Amygdala (tissue), 56 donors: ENCODE results near the gene ZSWIM8.
"Not testable (repeated sequence)": the region's sequence is repeated elsewhere in the genome, so short reads cannot be mapped to it uniquely, and the experiment has no call there.

Source experiments
- DNase-seq, 56 donors: peaks; one replicate each; lab custom pipeline; 2025; lab: John Stamatoyannopoulos, UW

ZSWIM8 gene

DNA sequence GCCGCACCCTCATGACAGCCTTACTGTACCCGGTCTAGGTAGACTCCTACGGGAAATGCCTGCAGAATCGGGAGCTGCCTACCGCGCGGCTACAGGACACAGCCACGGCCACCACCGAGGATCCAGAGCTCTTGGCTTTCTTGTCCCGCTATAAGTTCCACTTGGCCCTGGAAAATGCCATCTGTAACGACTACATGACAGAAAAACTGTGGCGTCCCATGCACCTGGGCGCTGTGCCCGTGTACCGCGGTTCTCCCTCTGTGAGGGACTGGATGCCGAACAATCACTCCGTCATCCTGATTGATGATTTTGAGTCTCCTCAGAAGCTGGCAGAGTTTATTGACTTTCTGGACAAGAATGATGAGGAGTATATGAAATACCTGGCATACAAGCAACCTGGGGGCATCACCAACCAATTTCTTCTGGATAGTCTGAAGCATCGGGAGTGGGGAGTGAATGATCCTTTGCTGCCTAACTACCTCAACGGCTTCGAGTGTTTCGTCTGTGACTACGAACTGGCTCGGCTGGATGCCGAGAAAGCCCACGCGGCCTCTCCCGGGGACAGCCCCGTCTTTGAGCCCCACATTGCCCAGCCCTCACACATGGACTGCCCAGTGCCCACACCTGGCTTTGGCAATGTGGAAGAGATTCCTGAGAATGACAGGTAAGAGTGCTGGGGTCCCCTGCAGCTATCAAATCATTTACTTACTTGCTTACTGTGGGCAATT is 12.1 kb upstream of the ZSWIM8 start:
- DNase-seq: peak in 10 of 56 donors; percentile 7 to 54 (median 44)

- no peak for DNase-seq
Observed at GRCh38 chr10:73774637-73775036, 10.8 kb upstream of the ZSWIM8 start.

DNA sequence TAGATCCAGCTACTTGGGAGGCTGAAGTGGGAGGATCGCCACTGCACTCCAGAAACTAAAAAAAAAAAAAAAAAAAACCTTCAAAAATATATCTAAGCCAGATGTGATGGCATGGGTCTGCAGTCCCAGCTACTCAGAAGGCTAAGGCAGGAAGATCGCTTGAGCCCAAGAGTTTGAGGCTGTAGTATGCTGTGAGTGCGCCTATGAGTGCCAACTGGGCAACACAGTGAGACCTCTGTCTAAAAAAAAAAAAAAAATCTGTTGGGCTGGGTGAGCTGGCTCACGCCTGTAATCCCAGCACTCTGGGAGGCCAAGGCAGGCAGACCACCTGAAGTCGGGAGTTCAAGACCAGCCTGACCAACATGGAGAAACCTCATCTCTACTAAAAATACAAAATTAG is 6.4 kb upstream of the ZSWIM8 start:
- DNase-seq: no peak

DNA sequence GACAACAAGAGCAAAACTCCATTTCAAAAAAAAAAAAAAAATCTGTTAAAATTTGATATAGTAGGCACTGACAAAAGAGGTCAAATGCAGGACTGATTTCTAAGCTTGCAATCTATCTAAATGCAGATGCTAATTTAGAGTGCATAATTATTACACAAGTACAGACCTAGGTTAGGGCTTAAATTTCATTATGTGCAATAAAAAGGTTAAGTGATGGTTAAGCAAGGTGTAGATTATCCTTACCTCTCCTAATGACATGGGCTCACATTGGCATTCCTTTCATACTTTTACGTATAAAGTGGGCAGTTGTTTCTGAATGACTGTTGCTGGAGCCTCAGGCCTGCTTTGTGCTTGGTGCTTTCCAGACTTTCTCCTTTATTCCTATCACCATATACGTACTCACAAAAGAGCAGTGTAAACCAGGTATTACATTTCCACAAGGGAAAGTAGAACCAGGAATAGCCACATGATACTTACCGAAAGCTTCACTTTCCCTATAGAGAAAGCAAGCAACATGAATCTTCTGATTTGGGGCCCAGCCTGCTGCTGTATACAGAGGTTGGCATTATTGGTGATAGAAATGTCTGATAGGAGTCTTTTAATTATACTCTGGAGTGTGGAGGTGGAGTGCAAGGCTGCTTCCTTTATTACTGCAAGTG is 5.7 kb upstream of the ZSWIM8 start:
- no peak for DNase-seq

- DNase-seq: no peak
Observed at GRCh38 chr10:73780301-73780700, 5.1 kb upstream of the ZSWIM8 start.

DNA sequence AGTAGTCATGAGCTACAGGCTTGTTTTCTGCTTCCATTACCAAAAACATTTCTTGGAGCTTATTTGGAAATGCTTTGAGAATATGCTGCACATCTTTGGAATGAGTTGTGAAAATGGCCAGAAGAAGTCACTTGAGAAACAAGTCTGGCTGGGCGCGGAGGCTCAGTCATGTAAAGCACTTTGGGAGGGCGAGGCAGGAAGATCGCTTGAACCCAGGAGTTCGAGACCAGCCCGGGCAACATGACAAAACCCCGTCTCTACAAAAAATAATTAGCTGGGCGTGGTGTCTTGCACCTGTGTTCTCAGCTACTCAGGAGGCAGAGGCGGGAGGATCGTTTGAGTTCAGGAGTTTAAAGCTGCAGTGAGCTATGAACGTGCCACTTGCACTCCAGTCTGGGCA is 4.4 kb upstream of the ZSWIM8 start:
- no peak for DNase-seq

- DNase-seq: no peak
Observed at GRCh38 chr10:73781548-73781878, 3.9 kb upstream of the ZSWIM8 start.

DNA sequence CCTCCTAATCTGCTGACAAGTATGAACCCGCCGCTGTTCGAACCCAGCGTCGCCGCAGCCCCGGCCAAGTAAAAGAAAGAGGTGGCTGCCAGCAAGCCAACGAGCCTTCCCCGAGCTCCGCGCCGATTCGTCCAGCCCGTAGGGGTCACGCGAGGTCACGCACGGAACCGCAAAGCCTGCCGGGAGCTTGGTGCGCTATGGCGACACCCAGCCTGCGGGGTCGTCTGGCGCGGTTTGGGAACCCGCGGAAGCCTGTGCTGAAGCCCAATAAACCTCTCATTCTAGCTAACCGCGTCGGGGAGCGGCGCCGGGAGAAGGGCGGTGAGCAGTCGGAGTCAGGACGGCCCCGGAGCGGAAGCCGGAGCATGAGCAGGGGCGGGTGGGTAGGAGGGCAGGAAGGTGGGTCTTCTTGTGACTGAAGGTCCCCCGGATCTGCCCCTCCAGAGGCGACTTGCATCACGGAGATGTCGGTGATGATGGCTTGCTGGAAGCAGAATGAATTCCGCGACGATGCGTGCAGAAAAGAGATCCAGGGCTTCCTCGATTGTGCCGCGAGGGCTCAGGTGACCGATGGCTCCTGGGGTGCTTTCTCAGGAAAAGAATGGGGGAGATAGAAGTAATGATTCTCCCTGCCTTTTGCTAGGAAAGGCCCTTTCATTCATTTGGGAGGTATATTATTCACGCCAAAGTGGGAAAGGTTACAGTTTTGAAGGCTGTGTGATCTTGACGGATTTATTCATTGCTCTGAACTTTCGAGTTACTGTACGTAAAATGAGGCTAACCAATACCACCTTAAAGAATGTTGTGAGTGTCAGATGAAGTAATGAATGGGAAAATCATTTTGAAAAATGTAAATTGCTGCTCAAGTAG is 3.3 kb upstream of the ZSWIM8 start, which contains the start of gene CHCHD1:
CHCHD1 (plus strand) TSS at position 170 of the 870 bp plus-strand sequence; CDS start at position 198, 28 bp downstream.
- DNase-seq: peak; percentile 49 to 93 (median 83)

- no peak for DNase-seq
Observed at GRCh38 chr10:73782749-73783085, 2.7 kb upstream of the ZSWIM8 start.

- DNase-seq: peak in 6 of 56 donors; percentile 18 to 57 (median 46)
Observed at GRCh38 chr10:73785721-73786511, 510 bp downstream of the ZSWIM8 start.

DNA sequence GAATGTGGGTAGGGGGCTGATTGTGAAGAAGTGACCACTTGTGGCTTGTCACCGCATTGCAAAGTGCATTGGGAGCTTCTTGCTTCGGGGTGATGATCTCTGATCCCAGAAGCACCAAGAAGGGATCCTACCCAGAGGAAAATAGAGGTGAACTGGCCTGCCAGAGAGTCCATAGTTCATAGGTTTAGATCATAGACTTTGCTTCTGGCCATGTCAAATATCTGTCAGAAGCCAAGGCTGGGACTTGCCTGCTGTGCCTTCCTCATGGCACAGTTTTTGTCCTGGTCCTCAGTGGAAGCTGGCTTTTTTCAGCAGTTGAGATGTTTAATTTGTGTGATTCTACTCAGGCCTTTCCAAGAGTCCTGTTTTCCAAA is 1.1 kb downstream of the ZSWIM8 start:
- DNase-seq: no peak

DNA sequence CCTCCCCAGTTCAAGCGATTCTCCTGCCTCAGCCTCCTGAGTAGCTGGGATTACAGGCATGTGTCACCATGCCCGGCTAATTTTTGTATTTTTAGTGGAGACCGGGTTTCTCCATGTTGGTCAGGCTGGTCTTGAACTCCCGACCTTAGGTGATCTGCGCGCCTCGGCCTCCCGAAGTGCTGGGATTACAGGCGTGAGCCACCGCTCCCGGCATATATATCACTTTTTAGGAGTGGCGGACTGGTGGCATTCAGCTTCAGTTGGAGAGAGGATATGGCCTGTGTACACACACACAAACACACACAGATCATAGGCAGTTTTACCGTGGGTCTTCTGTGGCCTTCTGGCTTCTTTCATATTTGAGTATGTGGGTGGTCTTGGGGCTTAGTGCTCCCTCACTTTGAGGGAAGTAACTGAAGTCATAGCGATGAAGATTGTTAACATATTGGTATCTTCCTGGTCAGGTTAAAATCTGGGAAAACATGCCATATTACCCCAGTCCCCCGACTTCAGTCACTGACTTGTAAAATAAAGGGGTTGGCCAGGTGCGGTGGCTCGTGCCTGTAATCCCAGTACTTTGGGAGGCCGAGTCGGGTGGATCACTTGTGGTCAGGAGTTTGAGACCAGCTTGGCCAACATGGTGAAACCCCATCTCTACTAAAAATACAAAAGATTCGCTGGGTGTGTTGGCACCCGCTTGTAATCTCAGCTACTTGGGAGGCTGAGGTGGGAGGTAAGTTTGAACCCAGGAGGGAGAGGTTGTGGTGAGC is 1.8 kb downstream of the ZSWIM8 start:
- not testable (repeated sequence) for DNase-seq

- no peak for DNase-seq
Observed at GRCh38 chr10:73788864-73789658, 3.7 kb downstream of the ZSWIM8 start.

DNA sequence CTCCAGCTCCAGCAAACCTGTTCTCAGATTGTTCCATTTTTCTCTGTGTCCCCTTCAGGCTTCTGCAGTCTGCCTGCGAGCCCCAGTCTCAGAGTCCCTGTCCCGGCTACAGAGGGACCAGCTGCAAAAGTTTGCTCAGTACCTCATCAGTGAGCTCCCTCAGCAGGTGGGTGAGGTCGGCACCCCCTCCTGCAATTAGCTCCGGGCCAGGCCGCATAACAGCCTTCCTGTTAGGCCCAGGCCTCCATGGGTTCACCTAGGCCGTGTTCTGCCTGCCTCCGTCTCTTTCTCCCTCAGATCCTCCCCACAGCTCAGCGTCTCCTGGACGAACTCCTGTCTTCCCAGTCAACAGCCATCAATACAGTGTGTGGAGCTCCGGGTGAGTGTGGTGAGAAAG is 4.3 kb downstream of the ZSWIM8 start:
- DNase-seq: no peak

GRCh38 chr10:73790886-73791625 is 5.7 kb downstream of the ZSWIM8 start:
- DNase-seq: no peak

- DNase-seq: no peak
Observed at GRCh38 chr10:73791871-73792400, 6.5 kb downstream of the ZSWIM8 start.

DNA sequence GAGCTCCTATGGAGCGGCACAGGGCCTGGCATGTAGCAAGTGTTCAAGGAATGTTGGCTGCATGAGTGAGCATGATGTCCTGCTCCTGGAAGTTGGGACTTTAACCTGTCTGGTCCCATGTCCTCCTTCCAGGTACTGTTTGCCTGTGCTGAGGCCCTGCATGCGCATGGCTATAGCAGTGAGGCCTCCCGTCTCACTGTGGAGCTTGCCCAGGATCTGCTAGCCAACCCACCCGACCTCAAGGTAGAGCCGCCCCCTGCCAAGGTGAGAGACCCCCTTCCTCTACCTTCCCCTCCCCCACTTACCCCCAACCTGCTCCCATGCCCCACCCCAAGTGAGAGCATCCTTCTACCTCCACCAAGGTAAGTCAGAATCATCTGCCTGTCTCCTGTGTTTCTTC is 8.1 kb downstream of the ZSWIM8 start:
- no peak for DNase-seq

DNA sequence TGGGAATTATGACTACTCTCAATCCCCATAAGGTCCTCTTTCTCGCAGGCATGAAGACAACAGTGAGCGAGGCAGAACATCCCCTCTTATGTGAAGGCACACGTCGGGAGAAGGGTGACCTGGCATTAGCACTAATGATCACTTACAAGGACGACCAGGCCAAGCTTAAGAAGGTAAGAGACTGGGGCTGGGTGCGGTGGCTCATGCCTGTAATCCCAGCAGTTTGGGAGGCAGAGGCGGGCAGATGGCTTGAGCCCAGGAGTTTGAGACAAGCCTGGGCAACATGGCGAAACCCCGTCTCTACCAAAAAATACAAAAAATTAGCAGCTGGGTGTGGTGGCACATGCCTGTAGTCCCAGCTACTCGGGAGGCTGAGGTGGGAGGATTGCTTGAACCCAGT is 10.1 kb downstream of the ZSWIM8 start:
- not testable (repeated sequence) for DNase-seq
